Measurements from ENCODE around the gene PHF20. TPM values are rescaled to one million over a fixed set of nuclear protein-coding genes. Genes with fewer than 3 reads are reported as not detected.
"Not testable (repeated sequence)": the region's sequence is repeated elsewhere in the genome, so short reads cannot be mapped to it uniquely, and the experiment has no call there.

Gene PHF20
- 10 to 100 TPM; 48.5 to 60.0 (median 59.7) TPM for total RNA-seq

DNA sequence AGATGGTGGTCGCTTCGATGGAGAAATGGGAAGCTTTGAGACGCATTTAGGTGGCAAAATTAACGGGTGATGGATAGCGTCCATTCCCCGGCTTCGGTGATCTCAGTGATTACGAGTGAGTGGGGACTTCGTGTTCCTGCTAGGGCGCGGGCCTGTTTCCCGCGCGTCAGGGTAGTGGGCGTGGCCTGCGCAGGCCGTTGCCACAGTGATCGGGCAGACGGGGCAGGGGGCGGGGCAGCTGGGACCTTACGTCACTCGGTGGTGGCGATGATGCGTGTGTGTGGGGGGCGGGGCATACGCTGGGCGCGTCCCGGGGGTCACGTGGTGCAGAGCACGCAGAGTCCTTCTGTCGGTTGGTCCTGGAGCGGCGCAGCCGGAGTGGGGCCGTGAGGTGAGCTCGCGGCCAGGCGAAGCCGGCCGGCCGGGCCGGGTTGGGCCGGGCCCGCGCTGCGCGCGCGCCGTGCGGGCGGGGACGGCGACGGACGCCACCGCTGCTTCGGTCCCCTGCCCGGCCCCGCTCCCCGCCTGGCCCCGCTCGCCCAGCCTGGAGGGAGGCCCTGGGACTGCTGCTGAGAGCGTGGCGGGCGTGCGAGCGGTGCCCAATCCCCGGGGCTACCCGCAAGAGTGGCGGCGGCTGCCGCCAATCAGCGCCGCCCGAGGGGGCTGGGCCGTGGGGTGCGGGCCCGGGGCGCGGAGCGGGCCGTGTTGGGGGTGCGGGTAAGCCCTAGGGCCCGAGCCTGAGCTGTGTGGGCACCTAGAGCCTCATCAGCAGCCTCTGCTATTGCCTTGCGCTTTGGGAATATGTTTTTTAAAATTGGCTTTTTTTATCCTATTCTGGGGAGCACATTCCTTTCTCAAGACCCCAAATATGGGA is at the start of gene PHF20:
Gene PHF20, plus strand, starts transcription at position 327 of the 874 bp plus-strand sequence. CDS start 29,508 bp downstream, outside the sequence.
- intact Hi-C loops (cut with DNase I; ENCODE audit: low total_unique reads), result no loop called here
- Histone ChIP-seq H3K27me3 (no peaks in the 10 kb centered on the region), H3K4me3 (peak within 1 kb of the TSS; percentile 61 to 83 (median 76)), H3K27ac (peak within 1 kb of the TSS; percentile 95 to 98), H3K4me1 (peaks cover 3 to 13% of the 10 kb centered on the region in 2 donors), H3K36me3 (no peaks in the 10 kb centered on the region), H3K9me3 (no peaks in the 10 kb centered on the region)
- peak; percentile 99 for DNase-seq (ENCODE audit: low spot score in 2 of 2)
- TF ChIP-seq POLR2AphosphoS5 (IDR thresholded peaks at IDR 0.05) (peak; percentile 89 to 97 (median 96)), POLR2A (IDR thresholded peaks at IDR 0.05) (peak; percentile 48)
- TF ChIP-seq, protein P1, sequence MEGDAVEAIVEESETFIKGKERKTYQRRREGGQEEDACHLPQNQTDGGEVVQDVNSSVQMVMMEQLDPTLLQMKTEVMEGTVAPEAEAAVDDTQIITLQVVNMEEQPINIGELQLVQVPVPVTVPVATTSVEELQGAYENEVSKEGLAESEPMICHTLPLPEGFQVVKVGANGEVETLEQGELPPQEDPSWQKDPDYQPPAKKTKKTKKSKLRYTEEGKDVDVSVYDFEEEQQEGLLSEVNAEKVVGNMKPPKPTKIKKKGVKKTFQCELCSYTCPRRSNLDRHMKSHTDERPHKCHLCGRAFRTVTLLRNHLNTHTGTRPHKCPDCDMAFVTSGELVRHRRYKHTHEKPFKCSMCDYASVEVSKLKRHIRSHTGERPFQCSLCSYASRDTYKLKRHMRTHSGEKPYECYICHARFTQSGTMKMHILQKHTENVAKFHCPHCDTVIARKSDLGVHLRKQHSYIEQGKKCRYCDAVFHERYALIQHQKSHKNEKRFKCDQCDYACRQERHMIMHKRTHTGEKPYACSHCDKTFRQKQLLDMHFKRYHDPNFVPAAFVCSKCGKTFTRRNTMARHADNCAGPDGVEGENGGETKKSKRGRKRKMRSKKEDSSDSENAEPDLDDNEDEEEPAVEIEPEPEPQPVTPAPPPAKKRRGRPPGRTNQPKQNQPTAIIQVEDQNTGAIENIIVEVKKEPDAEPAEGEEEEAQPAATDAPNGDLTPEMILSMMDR (IDR thresholded peaks at IDR 0.05), result peak in 1 of 3 donors; percentile 55

DNA sequence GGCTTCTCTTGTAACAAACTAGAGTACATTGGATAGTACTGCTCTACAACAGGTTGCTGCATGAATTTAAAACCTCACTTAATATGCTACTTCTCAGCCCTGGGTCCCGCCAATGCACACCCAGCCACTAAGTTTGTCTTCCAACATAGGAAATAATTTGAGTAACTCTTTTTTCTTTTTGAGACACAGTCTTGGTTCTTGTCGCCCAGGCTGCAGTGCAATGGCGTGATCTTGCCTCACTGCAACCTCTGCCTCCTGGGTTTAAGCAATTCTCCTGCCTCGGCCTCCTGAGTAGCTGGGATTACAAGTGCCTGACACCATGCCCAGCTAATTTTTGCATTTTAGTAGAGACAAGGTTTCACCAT is 48.6 kb upstream of the PHF20 start:
- H3K36me3 ChIP-seq, result peaks cover 22% of the 10 kb centered on the region

GRCh38 chr20:35723652-35724320 is 48.0 kb upstream of the PHF20 start:
- H3K4me1 ChIP-seq; DNase-seq (ENCODE audit: low spot score in 2 of 2); H3K27me3 ChIP-seq; H3K27ac ChIP-seq; H3K9me3 ChIP-seq; intact Hi-C loops (cut with DNase I; ENCODE audit: low total_unique reads); H3K4me3 ChIP-seq: not testable (repeated sequence)
- H3K36me3 ChIP-seq, result peaks cover 22% of the 10 kb centered on the region

More for the DNA sequence above, 48.6 kb upstream of the PHF20 start:
- intact Hi-C loops (cut with DNase I; ENCODE audit: low total_unique reads); H3K9me3 ChIP-seq; H3K27me3 ChIP-seq; H3K4me3 ChIP-seq; H3K4me1 ChIP-seq; H3K27ac ChIP-seq; DNase-seq (ENCODE audit: low spot score in 2 of 2): not testable (repeated sequence)

- intact Hi-C loops (cut with DNase I; ENCODE audit: low total_unique reads), result no loop called here
- Histone ChIP-seq H3K27me3 (no peaks in the 10 kb centered on the region), H3K27ac (no peak overlapping the region), H3K36me3 (peaks cover 17% of the 10 kb centered on the region), H3K9me3 (no peaks in the 10 kb centered on the region), H3K4me1 (peaks cover 0 to 4% of the 10 kb centered on the region in 2 donors), H3K4me3 (no peak overlapping the region)
- DNase-seq (ENCODE audit: low spot score in 2 of 2), result no peak
- TF ChIP-seq, protein P1 (IDR thresholded peaks at IDR 0.05), result no peak
- no peak for TF ChIP-seq POLR2AphosphoS5 (IDR thresholded peaks at IDR 0.05)
- TF ChIP-seq POLR2A (IDR thresholded peaks at IDR 0.05), result no peak
These were observed 47.2 kb upstream of the PHF20 start for GRCh38 chr20:35724321-35725230.

DNA sequence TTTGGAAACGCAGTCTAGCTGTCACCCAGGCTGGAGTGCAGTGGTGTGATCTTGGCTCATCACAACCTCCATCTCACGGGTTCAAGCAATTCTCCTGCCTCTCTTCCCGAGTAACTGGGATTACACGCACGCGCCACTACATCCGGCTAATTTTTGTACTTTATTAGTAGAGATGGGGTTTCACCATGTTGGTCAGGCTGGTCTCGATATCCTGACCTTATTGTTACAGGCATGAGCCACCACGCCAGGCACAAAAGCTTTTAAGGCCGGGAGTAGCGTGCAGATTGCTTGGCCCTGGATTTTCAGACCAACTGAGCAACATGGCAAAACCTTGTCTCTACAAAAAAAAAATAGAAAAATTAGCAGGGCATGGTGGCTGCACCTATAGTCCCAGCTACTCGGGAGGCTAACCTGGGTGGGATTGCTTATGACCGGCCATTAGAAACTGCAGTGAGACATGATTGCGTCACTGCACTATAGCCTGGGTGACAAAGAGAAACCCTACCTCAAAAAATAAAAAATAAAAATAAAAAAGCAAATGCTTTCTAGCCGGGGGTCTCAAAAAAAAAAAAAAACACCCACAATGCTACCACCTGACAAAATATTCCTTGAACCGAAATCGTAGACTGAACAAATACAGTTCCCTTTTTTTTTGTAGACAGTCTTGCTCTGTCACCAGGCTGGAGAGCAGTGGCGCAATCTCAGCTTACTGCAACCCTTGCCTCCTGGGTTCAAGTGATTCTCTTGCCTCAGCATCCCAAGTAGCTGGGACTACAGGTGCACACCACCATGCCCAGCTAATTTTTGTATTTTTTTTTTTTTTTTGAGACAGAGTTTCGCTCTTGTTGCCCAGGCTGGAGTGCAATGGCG is 44.7 kb upstream of the PHF20 start:
- DNase-seq (ENCODE audit: low spot score in 2 of 2), result no peak
- Histone ChIP-seq H3K9me3 (no peaks in the 10 kb centered on the region), H3K4me3 (no peak overlapping the region), H3K36me3 (peaks cover 8% of the 10 kb centered on the region), H3K4me1 (peaks cover 0 to 14% of the 10 kb centered on the region in 2 donors), H3K27me3 (no peaks in the 10 kb centered on the region), H3K27ac (no peak overlapping the region)
- intact Hi-C loops (cut with DNase I; ENCODE audit: low total_unique reads), result no loop called here
- TF ChIP-seq POLR2A (IDR thresholded peaks at IDR 0.05) (no peak), POLR2AphosphoS5 (IDR thresholded peaks at IDR 0.05) (no peak)
- TF ChIP-seq, protein P1 (IDR thresholded peaks at IDR 0.05), result no peak

Measured in breast epithelium (tissue), 4 donors.